GM12891 (cell line): ENCODE data around the gene OR2A5.

Source experiments
- POLR2A ChIP-seq: IDR thresholded peaks from 2 replicates; pipeline ENCODE4 v1.6.1; 2011; ENCODE audit warnings: low read depth, low read length, control low read depth
- POLR2AphosphoS5 ChIP-seq: IDR thresholded peaks from 2 replicates; pipeline ENCODE4 v1.6.1; 2011; ENCODE audit warnings: low read depth, low read length, control low read depth
- TAF1 ChIP-seq: IDR thresholded peaks from 2 replicates; pipeline ENCODE4 v1.6.1; 2011; ENCODE audit warnings: low read depth, low read length, control low read depth

- TF ChIP-seq TAF1 (no peak), POLR2AphosphoS5 (no peak), POLR2A (no peak)
These were observed 15.6 kb upstream of the OR2A5 start for GRCh38 chr7:144032985-144033709.
